AG08395 (cell line): ENCODE measurements around the gene NAA35.
"Not testable (repeated sequence)": the region's sequence is repeated elsewhere in the genome, so short reads cannot be mapped to it uniquely, and the experiment has no call there.

Experiments
- DNase-seq: peaks from one replicate; pipeline ENCODE4 v3.0.0; 2012; ENCODE audit warnings: mixed read lengths, low spot score

Gene NAA35

DNA sequence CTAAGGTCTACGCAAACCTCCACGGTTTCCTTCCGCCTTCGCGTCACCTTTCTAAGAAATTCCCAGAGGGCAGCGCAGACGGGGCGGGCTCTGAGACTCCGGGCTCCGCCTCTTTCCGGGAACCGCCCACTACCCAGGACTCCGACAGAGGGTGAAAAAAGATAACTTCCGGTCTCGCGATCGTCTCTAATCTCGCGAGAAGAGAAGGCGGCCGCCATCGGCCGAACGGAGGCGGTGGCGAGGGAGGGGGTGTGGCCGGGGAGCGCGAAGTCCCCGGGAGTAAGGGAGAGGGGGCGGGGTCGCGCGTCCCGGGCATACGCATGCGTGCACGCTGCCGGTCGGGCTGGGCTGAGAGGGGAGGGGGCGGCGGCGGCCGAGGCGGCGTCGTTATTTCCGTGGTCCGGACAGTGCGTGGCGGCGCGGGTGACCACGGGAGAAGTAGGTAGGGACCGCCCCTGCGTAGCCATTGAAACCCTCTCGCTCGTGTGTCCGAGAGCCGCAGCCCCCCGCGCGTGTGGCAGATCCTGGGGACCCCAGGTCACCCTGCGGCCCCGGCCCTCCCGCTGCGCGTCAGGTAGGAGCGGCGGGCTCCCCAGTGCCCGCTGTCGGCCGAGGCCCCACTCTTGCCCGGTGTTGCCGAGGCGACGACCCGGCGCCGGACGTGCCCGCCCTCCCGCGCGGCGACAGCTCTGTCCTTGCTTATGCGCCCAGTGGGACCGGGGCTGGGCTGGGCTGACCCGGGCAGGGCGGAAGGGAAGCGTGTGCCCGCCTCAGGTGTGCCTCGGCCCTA, at the start of gene NAA35:
Gene NAA35, plus strand, starts transcription at position 315 of the 790 bp plus-strand sequence. CDS start 1,014 bp downstream, outside the sequence.
- DNase-seq: peak; percentile 99

DNA sequence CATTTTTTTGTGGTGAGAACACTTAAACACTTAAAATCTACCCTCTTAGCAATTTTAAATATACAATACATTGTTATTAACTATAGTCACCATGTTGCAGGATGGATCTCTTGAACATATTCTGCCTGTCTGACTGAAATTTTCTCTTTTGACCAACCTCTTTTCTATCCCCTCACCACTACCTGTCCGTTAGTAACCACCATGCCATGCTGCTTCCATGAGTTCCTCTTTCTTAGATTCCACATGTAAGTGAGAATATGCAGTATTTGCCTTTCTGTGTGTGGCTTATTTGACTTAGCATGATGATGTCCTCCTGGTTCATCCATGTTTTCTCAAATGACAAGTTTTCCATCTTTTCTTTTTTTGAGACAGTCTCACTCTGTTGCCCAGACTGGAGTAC, 48.5 kb upstream of the NAA35 start:
- no peak for DNase-seq

DNA sequence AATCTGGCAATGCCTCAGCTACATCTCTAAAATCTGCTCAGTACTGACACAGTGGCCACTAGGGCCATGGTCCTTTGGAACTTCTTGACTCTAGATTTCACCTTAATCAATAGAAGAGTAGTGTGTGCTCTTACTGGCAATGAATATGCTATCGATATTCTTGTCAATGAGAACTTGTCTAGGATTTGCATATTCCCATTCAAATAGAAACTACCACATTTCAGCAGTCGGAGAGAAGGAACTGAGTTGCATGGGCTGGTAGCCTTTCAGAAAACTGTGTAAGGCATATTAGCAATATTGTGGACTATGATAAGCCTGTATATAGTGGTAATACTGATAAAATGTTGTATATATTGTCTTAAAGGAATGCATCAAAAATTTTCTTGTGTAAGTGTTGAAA, 45.3 kb upstream of the NAA35 start:
- DNase-seq: no peak

DNA sequence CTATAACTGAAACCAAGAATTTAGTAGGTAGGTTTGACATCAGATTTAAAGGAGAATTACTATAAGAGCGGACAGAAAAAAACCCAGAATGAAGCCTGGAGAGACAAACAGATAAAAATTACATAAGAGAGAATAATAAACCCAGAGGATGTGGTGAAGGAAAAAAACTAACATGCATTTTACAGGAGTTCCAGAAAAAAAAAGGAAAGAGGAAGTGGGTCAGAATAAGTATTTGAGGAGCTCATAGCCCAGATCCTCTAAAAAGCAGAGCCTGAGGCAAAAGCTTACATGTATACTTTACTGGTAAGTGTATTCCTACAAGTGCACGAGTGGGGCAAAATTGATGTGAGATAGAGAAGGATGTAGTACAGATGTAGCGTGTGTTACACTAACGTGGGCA, 43.1 kb upstream of the NAA35 start:
- DNase-seq: no peak

DNA sequence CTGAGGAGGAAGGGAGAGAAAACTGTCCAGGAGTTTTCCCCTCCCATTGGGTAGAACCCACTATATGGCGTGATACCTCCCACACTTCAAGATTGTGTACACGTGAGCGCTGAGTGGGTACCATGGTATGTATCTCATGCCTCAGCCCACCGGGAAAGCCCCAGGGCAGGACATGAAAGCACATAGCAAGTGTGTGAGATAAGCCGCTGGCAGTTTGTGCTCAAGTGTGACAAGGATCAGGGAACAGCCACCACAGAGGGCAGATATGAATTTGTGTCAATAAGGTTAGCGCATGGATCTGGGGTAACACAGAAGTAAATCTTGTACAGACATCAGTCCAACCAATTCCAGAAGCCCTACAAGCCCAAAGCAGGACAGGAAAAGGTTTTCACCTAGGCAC, 42.6 kb upstream of the NAA35 start:
- DNase-seq: no peak

DNA sequence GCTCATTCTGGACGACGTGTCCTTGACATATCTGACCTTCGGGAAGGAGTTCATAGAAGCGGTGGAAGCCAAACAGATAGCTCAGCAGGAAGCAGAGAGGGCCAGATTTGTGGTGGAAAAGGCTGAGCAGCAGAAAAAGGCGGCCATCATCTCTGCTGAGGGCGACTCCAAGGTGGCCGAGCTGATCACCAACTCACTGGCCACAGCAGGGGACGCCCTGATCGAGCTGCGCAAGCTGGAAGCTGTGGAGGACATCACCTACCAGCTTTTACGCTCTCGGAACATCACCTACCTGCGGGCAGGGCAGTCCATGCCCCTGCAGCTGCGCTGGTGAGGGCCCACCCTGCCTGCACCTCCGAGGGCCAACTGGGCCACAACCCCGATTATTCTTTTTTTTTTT, 41.6 kb upstream of the NAA35 start:
- no peak for DNase-seq

DNA sequence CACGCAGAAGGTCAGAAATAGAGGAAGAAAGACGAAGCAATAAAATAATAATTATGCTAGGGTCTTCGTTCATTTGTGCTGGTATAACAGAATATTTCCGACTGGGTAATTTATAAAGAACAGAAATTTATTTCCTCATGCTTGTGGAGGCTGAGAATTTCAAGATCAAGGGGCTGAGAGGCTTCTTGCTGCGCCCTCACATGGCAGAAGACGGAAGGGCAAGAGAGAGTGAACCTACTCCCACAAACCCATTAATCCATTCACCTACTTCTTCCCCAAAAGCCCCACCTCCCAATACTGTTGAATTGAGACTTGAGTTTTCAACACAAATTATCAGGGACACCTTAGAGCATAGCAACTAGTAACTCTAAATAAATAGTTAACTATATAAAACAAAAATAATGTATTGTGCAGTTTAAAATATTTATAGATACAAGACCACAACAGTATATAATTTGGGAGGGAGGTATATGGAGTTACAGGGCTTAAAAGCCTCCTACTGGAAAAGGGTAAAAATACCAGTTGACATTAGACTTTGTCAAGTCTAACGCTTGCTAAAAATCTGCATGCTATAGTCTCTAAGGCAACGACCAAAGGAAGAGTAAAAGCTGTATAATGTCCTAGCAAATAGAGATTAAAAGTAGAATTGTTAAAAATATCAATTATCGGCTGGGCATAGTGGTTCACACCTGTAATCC, 40.3 kb upstream of the NAA35 start:
- DNase-seq: peak; percentile 34

DNA sequence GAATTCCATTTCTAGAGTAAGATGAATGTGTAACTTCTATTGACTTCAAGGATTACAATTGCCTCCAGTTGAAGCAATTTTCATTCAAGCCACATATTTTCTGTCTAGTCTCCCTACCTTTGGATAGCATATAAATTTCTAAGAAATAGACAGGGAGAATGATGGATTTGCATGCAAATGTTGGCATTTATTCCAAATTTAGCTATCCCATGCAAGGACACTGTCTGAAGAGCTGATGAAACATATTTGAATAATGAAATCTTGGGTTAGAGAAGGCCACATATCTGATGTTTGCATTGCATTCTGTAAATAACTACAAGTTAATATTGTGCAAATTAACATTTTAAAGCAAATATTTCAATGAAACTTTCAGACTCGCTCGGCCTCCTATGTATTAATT, 36.0 kb upstream of the NAA35 start:
- DNase-seq: no peak

DNA sequence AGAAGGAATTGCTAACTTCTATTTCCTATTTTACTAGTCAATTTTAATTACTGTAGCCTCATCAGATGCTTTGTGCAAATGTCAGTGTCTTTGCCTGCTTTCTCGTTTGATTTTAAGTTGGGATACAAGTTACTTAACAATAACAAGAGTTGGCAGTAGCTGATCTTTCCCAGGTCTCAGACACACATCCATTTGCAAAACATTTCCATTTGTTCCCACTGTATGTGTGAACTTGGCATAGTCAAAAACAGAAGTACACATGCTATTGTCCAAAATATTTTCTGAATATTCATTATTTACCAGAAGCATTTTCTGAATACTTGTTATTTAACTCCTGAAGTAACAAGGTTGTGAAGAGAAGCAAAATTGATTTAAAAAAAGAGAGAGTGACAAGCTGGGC, 35.0 kb upstream of the NAA35 start:
- DNase-seq: no peak

DNA sequence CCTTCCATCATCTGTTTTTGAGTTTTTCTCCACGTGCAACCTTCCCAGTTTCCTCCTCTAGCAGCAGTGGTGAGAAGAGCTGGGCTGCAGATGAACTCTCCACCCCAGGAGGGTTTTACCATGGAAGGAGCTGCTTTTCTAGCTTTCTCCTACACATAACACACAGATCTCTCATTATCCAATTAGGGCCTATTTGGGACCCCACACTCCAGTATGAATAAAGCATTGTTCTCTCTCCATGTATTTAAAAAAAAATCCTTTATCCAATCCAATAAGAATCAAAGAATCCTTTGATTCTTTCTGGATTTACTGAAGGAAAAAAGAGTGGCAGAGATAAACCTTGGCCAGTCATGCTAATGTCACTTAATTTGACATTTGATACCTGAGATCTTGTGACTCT, 31.6 kb upstream of the NAA35 start:
- DNase-seq: no peak

DNA sequence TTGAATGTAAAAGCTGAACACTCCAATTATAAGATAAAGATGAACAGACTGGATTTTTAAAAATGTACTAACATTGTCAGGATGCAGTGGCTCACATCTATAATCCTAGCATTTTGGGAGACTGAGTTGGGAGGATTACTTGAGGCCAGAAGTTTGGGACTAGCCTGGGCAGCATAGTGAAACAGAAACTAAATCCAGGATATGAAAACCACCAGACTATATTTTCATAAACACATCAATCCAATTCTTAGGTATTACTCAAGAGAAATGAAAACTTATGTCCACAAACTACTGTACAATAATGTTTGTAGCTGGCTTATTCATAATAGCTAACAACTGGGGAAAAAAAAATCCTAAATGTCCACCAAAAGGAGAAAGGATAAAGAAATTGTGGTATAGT, 26.8 kb upstream of the NAA35 start:
- no peak for DNase-seq

DNA sequence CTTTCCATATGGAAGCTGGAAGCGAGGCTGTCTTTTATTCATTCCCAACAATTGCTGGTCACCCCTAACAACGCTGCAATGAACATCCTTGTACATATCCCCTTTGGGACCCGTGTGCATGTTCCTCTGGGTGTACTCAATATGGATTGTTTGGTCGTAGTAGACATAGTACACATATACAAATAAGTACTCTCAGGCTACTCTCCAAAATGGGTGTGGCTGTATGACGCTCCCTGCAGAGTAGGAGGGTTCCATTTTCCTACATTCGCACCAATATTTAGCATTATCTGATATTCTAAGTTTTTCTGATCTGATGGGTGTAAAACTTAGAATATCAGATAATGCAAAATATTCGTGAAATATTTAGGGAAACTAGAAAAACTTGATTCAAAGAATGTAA, 23.2 kb upstream of the NAA35 start:
- no peak for DNase-seq

DNA sequence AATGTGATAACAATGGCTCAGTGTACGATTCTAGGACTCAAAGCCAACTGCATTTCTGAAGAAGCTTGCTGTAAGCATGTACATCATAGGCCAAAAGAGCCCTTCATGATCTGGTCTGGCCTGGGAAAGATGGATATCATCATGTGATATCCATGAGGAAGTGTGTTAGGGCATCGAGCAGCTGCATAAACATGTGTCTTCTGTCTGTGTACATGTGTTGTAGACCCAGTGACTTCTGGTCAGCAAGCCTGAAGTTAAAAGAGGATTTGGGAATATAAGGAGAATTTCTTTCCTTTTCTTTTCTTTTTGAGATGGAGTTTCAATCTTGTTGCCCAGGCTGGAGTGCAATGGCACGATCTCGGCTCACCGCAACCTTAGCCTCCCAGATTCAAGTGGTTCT, 15.5 kb upstream of the NAA35 start:
- DNase-seq: no peak

DNA sequence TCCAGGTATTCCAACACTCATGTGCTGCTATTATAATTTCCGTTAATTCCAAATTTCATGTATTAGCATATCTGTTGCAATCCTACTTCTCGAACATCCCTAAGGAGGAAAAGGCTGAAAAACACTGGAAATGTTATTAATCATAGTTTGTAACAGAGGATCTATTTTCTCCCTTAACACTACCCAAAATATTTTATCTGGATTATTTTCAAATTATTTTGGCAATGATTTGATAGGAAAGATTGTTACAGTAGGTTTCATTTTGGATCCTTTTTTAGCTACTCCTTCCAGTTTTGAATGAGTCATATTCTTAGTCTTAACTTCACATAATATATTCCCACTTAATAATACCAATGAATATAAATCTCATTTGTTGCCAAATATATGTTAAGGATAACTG, 13.9 kb upstream of the NAA35 start:
- no peak for DNase-seq

DNA sequence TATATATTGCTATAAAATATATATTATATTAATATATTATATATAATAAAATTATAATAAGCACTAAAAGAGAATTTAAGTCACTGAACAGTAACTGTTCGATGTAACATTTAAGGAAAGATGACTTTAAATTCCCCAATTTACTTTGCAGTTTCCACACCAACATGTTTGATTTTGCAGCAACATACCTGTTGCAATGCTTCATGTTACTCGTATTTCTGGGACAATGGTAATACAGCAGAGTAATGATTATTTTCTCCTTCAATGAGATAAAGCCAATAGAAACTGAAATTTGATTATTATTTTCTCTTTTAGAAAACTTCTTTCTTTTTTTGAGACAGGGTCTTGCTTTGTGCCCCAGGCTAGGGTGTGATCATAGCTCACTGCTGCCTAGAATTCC, 9.5 kb upstream of the NAA35 start:
- no peak for DNase-seq

DNA sequence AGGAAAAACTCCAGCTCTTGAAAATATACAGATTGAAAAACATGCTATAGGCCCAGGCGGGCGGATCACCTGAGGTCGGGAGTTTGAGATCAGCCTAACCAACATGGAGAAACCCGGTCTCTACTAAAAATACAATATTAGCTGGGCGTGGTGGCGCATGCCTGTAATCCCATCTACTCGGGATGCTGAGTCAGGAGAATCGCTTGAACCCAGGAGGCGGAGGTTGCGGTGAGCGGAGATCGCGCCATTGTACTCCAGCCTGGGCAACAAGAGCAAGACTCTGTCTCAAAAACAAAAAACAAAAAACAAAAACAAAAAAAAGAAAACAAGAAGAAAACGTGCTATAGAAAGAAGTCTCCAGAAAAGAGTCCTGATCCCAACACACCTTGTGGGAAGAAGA, 5.0 kb upstream of the NAA35 start:
- DNase-seq: not testable (repeated sequence)

DNA sequence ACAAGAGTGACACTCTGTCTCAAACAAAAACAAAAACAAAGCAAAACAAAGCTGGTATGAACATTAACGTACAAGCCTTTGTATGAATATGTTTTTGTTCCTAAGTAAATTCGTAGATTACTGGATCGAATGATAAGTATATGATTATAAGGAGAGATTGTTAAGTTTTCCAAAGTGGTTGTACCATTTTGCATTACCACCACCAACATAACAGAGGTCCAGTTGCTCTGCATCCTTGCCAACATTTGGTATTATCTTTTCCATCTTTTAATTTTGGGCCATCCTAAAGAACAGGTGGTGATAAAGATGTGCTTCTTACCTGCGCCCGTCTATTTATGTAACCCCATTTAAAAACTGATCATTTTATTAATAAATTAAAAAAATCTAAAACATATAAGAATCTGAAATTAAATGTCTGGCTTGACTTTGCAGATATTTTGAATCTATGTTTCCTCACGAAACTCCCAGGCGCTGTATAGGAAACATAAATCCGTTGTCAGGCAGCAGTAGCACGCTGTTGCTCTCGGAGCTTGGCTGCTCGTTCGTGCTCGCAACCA, 593 bp upstream of the NAA35 start:
- DNase-seq: no peak

DNA sequence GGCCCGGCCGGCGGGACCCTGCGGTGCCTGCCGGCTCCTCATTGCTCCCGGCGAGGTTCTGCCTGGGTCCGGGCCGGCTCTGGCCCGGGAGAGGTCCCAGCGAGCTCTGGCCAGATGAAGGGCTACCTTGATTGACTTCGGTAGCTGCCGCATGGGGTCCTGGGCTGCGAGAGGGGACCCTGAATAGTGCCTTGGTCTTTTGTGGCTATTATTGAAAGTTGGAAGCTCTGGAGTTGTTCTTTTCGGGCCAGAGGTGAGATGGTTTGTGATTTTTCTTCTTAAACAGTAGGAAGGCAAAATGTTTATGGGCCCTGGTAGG, 635 bp downstream of the NAA35 start:
- no peak for DNase-seq

DNA sequence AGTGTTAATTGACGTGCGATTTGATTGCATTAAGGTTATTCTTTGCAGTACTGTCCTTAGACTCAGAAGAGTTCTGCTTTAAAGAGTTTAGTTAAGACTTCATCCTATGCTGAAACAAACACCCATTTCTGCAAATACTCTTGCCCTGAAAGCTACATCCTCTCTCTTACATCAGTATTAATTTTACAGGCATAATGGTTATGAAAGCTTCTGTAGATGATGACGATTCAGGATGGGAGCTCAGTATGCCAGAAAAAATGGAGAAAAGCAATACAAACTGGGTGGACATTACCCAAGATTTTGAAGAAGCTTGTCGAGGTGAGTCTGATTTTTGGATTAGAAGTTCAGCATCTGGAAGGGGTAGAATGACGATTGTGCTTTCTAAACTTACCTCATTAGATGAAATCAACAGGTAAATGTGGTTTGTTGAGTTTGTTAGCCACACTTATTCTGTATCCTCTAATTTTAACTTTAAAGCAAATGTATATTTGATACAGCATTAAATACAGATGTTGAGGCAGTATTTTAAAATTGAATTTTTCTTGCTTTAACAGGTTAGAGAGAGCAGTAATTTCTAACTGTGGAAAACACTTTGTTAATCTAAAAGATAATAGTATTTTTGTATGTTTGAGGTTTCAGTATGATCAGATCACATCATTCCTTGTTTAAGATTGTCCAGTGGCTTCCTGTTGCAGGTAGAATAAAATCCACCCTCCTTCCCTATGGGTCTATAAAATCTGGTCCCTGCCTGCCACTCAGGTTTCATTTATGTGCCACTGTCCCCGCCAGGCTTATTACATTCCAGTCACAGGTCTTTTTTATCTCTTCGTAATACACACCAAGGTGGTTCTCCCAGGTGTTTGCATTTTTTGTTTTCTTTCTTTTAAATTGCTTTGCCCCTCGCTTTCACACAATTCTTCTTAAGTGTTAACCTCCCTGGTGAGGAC, 1.3 kb downstream of the NAA35 start:
- peak; percentile 3 for DNase-seq

DNA sequence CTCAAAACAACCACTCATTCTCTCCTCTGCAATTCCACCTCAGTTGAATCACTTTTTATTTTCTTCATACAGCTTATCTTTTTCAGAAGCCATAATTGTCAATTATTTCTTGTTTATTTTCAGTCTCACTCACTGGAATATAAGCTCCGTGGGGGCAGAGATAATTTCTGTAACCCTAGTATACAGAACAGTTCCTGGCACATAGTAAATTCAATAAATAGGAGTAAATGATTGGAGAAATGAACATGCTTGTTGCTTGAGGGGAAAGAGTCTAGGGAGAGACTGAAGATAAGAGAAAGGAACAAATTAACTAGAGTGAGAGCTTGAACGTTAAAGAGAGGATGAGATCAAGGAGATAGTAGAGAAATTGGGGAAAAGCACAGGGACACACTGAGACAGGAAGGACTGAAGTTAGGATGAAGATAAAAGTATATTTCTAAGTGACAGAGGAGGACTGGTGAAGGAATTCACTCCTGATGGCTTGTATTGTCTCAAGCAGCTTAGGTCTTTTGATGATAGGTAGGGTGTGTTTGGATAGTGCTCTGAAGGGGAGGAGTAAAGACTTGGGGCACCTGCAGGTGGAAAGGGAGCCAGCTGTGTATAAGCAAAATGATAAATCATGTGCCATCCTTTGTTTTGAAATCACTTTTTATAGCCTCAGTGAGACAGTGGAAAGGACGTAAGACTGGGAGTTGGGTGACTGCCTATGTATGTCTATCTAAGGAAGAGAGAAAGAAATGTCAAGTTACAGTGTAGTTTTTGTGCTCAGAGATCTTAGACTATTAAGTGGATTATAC, 2.2 kb downstream of the NAA35 start:
- DNase-seq: no peak

DNA sequence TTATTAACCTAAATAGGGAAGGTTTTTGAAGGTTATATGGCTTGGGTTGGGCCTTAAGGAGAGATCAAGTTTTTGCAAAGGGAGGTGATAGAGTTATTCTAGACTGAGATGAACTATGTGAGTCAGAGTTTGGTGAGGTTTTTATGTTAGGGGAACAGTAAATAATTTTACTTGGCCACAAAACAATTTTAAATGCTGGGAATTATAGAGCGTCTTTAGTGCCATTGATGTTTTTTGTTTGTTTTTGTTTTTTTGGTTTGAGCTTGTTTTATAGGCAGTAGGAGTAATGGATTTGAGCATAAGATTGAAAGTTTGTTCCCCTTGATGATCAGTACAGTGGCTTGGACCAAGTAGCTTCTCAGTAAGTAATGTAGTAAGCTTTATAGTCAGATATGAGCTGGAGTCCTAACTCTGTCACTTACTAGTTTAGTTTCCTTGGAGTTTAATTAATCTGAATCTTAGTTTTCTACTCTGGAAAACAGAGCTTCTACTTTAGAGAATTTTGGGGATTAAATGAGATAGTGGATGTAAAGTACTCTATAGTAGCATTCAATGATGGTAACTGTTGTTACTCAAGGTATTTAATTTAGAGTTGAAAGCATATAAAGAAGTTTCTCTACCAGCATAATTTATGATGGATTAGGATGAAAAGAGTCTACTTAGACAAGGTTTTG, 2.9 kb downstream of the NAA35 start:
- no peak for DNase-seq
